Peyer's patch (tissue), 4 donors: ENCODE data around the gene MLXIP.

Experiments
- POLR2A ChIP-seq, 2 donors: fragments of 450-650 bp; IDR thresholded peaks; one replicate each; pipeline ENCODE4 v1.5.1; 2017; ENCODE audit warnings: antibody characterized with exemption in 2 of 2, mild to moderate bottlenecking in 2 of 2, moderate library complexity in 2 of 2
- TF ChIP-seq, protein P1 (sequence below), 6 experiments: fragments of 450-650 bp in 4 of 6; fragments of 200-600 bp in 2 of 6; sonication (generic) in 1 of 6; IDR thresholded peaks; one replicate each; pipeline ENCODE4 v1.5.1; 2017 to 2019; ENCODE audit warnings: antibody characterized with exemption in 6 of 6, mild to moderate bottlenecking in 3 of 6, moderate library complexity in 1 of 6

DNA sequence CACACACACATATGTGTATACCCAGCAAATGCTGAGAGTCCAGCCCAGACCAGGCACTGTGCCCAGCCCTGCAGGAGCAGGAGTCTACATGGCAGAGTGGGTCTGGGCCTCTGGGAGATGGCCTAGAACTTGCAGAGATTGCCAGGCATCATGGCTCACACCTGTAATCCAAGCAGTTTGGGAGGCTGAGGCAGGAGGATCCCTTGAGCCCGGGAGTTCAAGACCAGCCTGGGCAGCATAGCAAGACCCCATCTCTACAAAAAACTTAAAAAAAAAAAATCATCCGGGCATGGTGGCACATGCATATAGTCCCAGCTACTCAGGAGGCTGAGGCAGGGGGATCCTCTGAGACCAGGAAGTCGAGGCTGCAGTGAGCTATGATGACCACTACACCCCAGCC lies 20.8 kb upstream of the MLXIP start:
- TF ChIP-seq, protein P1, sequence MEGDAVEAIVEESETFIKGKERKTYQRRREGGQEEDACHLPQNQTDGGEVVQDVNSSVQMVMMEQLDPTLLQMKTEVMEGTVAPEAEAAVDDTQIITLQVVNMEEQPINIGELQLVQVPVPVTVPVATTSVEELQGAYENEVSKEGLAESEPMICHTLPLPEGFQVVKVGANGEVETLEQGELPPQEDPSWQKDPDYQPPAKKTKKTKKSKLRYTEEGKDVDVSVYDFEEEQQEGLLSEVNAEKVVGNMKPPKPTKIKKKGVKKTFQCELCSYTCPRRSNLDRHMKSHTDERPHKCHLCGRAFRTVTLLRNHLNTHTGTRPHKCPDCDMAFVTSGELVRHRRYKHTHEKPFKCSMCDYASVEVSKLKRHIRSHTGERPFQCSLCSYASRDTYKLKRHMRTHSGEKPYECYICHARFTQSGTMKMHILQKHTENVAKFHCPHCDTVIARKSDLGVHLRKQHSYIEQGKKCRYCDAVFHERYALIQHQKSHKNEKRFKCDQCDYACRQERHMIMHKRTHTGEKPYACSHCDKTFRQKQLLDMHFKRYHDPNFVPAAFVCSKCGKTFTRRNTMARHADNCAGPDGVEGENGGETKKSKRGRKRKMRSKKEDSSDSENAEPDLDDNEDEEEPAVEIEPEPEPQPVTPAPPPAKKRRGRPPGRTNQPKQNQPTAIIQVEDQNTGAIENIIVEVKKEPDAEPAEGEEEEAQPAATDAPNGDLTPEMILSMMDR (IDR thresholded peaks at IDR 0.05): no peak
- TF ChIP-seq POLR2A (IDR thresholded peaks at IDR 0.05): no peak
